GM19193 (cell line): Measurements from ENCODE around the gene NOL11.

Experiments
- POLR2A ChIP-seq: IDR thresholded peaks from 4 replicates; pipeline ENCODE4 v1.6.1; 2011; ENCODE audit not compliant: insufficient read depth, insufficient read length; ENCODE audit errors: extremely low read depth

NOL11 gene

DNA sequence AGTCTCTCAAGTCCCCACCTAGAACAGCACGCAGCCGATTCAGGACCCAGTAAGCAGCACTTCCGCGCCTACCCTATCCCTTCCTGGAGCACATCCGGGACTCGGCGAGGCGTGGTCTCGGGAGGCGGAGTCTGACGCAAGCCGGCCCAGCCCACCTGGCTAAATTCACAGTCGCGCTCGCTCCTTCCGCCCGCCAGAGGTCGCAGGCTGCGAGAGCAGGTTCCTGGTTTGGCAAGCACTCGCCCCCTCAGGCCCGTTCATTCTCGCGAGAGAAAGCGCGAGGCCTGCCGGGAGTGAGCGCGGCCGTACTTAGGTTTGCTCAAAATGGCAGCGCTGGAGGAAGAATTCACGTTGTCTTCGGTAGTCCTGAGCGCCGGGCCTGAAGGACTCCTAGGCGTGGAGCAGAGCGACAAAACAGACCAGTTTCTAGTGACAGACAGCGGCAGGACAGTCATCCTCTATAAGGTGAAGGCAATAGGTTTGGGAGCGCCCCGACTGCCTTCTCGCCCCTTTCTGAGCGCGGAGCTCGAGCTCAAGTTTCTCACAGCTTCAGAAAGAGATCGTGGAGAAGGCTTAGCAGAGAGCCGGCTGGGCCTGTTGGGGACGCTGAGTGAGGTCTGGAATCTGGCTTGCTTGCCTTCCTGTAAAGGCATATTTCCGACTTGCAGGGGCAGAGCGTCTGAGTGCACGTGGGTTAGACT, at the start of gene NOL11:
TSS of gene NOL11 (plus strand) at position 313 of the 701 bp plus-strand sequence. CDS start at position 325, 12 bp downstream.
- peak; percentile 96 for TF ChIP-seq POLR2A

DNA sequence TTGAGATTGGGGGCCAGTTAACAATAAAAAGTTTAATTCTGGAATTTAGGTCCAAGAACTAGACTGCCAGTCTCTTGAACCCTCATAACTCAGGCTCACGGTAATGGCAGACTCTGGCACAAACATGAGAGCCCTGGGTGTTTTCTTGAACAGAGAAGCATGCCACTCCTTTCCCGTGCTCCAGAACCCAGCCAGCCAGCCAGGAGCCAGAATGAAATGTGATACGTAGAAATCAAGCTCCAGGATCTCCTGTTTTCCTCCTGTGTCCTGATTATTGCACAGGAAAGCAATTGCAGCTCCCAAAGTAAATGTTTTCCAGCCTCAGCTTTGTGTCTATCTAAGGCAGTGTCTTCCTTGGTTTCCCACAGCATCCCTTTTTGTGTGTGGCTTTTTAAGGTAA, 46.2 kb upstream of the NOL11 start:
- TF ChIP-seq POLR2A = no peak

DNA sequence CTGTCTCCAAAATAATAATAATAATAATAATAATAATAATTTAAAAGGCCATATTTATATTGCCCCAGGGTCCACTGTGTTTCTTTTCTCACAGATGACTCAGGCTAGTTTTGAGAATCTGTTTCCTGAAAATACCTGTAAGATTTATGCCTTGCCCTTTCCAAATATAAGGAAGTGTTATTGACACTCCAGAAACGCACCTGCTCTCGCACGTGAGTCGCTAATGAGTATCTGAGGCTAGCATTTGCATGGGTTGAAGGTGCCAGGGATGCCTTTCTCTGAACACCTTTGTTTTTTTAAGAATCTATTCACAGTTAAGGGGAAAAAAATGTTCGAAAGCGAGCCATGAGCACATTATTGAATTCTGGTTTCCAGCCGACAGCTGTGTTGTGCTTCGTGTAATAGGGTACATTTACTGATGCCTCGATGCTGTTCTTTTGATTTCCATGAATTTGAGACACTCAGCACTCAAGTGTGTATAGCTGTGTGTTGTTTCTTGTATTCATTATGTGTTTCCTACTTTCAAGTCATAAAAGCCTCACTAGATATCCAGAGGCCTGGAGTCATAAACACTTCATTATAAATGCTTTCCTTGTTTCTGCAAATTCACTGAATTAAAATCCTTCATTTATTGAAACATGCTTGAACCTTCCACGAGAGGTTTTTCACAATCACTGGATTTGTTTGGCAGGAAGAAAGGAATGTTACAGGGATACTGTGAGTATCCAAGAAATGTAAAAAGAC, 45.0 kb upstream of the NOL11 start:
- no peak for TF ChIP-seq POLR2A

DNA sequence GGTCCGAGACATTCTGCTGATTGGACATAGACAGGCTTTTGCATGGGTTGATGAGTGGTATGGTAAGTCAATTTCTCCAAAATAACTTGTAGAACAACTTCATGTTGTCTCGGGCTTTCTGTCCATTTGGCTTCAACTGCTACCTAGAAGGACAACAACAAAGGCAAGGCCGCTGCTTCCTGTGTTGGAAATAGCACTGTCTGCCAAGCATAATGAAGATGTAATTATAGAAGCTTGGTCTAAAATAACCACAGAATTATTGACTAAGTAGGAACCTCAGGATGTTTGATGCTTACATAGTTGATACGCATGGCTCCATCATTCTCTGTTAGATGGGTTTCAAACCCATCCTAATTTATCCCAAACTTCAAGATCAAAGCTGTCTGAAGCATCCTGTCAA, 42.3 kb upstream of the NOL11 start:
- no peak for TF ChIP-seq POLR2A

DNA sequence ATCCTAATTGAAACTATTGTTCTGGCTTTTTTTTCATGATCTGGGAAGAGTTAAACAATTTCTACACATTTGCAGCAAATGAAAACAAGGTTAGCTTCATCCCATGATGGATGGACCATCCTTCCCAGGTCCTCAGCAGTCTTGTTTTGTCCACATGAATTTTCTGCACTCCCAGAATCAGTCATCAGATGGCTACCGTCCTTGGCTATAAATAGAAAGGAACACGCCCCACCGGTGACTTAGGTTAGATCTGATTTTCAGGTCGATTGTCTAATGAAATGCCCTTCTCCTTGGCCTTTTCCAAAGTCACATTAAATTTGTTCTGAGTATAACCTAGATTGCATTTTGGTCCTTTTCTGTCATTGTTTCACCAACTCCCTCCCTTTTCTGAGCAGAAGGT, 41.4 kb upstream of the NOL11 start:
- TF ChIP-seq POLR2A = no peak

DNA sequence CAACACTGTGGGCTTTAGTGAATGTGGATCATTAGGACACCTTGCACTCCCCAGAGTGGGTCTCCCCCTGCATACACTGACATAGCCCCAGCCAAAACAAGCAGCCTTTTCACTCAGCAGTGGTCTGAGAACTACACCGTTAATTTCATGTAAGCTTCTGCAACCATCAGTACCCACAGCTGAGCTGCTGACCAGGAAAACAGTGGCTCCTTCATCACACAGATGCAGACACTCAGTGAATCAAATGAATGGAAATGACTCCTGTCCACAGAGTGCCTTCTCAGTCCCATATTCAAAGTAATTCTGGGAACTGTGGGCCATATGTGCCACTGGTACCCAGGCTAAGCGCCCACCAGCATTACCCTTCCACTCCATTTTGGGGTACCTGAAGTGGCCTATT, 39.3 kb upstream of the NOL11 start:
- TF ChIP-seq POLR2A = no peak

DNA sequence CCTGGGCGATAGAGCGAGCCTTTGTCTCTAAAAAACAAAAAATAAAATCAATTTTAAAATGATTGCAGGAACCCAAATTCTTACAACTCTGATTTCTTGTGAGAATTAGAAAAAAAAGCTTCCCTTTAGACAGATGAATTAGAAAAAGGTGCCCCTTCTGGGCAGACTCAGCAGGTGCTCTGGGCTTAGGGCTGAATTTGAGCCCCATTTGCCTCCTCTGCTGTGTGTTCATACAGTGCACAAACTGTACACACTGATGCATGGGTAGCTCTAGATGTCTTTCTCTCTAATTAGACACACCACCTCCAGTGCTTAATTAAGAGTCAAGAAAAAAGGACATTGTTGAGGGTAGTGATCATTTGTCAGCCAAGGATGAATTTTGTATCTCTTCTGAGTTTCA, 38.5 kb upstream of the NOL11 start:
- no peak for TF ChIP-seq POLR2A

DNA sequence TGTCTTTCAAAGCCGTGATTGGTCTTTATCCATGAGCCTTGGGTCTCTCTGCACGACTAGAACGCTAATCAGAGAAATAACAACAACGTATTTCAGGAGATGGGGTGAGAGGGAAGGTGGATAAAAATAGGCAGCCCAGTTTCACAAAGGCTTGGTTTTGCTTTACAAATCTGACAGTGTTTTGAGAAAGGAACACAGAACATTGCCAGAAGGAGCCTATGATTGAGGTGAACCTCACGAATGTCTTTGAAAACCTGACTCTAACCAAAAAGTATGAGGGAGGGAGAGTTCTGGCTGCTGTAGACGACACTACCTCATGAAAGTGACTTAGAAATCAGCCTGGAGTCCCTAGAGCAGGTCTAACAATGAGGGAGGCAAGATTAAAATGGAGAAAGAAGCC, 38.0 kb upstream of the NOL11 start:
- no peak for TF ChIP-seq POLR2A

DNA sequence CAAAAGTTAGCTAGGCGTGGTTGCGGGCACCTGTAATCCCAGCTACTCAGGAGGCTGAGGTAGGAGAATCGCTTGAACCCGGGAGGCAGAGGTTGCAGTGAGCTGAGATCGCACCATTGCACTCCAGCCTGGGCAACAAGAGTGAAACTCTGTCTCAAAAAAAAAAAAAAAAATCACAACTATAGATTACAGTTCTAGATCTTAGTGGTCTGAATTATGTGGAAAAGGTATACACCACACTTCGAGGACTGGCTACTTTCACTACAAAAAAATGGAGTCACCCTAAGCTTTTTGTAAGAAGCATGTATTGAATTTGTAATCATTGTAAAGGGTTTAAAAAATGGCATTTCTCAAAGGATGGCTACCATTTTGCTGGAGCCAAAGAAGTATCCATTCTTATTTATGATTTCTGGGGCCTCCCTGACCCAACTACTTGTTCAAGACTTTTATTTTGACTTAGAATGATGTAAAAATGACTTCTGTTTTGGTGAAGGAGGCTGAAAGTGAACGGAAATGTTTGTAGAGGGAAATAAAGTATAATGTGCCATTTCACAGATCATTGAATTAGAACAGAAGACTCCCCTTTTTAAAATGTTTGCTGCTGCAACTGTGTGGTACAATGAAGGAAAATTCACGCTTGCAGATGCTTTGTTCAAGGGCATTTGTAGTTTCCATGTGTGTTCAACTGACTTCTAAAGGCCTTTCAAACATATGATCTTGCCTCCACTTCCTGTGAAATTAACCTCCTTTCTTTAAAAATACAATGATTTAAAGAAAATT, 37.1 kb upstream of the NOL11 start:
- TF ChIP-seq POLR2A = no peak

DNA sequence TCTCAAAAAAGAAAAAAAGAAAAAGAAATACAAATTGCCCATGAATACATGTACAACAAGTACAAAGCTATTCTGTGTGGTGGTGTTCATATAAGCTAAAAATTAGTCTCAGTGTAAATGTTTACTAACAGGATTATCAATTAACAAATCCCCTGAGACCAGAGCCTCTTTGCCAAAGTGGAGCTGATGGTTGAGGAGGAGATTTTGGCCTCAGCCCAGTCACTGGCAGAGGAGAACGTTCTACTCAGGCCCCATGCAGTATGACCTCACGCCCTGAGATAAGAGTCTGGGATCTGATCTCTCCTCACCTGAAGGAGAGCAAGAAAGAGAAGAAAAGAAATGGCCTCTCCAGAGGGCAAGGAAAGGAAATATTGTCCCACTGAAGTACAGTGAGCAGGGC, 35.5 kb upstream of the NOL11 start:
- TF ChIP-seq POLR2A = no peak

DNA sequence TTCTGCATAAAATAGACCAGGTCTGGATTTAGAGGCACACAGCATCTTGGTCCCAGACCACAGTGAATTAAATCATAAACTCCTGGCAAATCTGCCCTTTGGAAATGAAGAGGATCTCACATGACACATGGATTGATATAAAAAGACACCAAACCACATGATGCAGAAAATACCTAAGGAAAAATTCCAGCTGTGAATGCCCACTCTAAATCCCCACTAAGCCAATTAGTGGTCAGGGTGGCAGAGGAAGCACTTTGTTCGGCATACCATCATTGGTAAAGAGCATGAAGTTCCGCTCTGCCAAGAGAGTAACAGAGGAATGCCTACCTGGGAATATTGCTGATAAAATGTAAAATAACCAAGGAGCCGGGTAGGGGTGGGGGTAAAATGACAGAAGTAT, 32.4 kb upstream of the NOL11 start:
- TF ChIP-seq POLR2A = no peak

DNA sequence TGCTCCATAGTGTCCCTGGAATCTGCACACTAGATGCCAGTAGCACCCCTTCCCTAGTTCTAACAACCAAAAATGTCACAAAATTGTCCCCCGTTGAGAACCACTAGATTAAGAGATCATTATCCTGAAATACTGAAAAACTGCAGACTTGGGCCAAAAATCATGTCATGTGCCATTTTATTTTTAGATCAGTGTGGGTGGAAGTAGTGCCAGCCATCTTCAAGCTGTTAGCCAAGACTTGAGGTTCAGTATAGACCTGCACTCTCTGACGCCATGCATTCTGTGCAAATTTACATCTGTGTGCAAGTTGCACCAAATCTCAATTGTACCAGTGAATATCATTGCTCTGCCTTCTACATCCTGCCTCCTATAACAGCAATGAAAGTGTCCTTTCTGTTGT, 31.5 kb upstream of the NOL11 start:
- no peak for TF ChIP-seq POLR2A

DNA sequence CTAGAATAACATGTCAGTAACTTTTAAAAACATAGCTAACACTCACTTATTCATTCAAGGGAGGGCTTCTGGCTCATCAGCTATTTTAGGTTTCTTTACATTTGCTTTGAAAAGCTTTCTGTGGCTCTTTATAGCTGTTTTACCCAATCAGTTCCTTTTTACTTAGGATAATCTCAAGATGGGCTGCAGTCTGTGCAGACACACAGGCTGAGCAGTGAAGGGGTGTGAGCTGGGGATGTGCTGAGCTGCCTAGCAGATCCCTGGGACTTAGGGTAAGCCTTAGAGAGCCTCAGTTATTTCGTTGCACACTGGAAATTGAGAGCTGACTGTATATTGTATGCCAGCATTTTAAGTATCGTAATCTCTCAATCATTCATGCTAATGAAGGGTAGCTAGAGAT, 30.2 kb upstream of the NOL11 start:
- TF ChIP-seq POLR2A = no peak

DNA sequence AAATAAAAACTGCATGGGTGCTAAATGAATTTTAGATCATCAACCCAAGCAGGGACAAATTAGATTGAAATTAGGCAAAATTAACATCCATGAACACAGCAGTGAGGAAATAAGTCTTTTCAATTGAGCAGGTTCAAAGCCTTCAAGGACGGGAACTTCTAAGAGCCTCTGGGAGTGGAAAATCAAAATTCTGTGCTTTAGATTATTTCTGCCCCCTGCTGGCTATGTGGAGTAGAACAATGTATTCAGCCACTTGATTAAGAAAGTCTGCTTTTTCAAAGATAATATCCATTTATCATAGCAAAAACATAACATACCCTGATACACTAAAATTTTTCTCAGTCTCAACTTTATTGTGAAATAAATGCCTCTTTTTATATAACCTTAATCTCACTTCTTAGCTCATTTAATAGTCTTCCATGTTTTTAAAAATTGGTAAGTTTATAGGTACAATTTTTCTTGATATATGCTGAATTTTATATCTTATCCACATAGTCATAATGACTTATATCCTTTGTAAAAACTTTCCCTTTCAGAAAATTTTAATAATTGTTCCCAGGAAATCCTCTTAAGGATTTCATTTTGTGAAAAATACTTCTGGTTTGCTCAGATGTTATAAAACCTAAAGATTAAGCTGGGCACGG, 28.1 kb upstream of the NOL11 start:
- no peak for TF ChIP-seq POLR2A

DNA sequence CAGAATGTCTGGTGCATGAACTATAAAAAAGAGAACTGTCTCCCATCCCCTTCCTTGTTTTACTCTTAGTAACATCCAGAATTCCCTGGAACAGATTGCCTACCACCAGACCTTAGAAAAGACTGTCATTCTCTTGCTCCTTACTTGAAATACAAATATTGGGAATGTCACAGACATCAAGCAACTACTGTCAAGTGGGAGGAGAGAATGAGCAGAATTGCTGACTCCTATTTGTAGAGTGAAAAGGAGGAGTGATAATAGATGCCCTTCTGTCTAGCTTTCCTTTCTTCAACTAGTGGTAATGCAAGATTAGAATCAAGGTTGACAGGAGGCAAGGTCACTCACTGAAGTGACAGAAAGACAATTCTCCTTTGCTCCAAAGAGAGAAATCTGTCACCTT, 23.9 kb upstream of the NOL11 start:
- TF ChIP-seq POLR2A = no peak
